Measurements from ENCODE around the gene KIDINS220.

KIDINS220 gene

GRCh38 chr2:8851811-8852560, 14.6 kb upstream of the KIDINS220 start:
- DNase-seq (ENCODE audit: low read depth in 2 of 2, low spot score in 1 of 2), result no peak

- no peak for DNase-seq (ENCODE audit: low read depth in 2 of 2, low spot score in 1 of 2)
These were observed 13.6 kb upstream of the KIDINS220 start for GRCh38 chr2:8850845-8851487.

- DNase-seq (ENCODE audit: low read depth in 2 of 2, low spot score in 1 of 2), result no peak
These were observed 11.9 kb upstream of the KIDINS220 start for GRCh38 chr2:8849327-8849726.

- no peak for DNase-seq (ENCODE audit: low read depth in 2 of 2, low spot score in 1 of 2)
These were observed 11.1 kb upstream of the KIDINS220 start for GRCh38 chr2:8848328-8849100.

GRCh38 chr2:8847400-8847799, 10.0 kb upstream of the KIDINS220 start:
- DNase-seq (ENCODE audit: low read depth in 2 of 2, low spot score in 1 of 2), result no peak

- no peak for DNase-seq (ENCODE audit: low read depth in 2 of 2, low spot score in 1 of 2)
These were observed 4.5 kb upstream of the KIDINS220 start for GRCh38 chr2:8841932-8842331.

GRCh38 chr2:8840475-8841091, 3.2 kb upstream of the KIDINS220 start:
- no peak for DNase-seq (ENCODE audit: low read depth in 2 of 2, low spot score in 1 of 2)

GRCh38 chr2:8839189-8839965, 2.0 kb upstream of the KIDINS220 start:
- DNase-seq (ENCODE audit: low read depth in 2 of 2, low spot score in 1 of 2), result no peak

- DNase-seq (ENCODE audit: low read depth in 2 of 2, low spot score in 1 of 2), result no peak
These were observed 355 bp upstream of the KIDINS220 start for GRCh38 chr2:8837795-8838140.

GRCh38 chr2:8835279-8835678, 2.1 kb downstream of the KIDINS220 start:
- no peak for DNase-seq (ENCODE audit: low read depth in 2 of 2, low spot score in 1 of 2)

GRCh38 chr2:8833853-8834252, 3.6 kb downstream of the KIDINS220 start:
- DNase-seq (ENCODE audit: low read depth in 2 of 2, low spot score in 1 of 2), result no peak

- DNase-seq (ENCODE audit: low read depth in 2 of 2, low spot score in 1 of 2), result no peak
These were observed 5.9 kb downstream of the KIDINS220 start for GRCh38 chr2:8831516-8831915.

GRCh38 chr2:8827729-8828128, 9.7 kb downstream of the KIDINS220 start:
- no peak for DNase-seq (ENCODE audit: low read depth in 2 of 2, low spot score in 1 of 2)

- no peak for DNase-seq (ENCODE audit: low read depth in 2 of 2, low spot score in 1 of 2)
These were observed 15.2 kb downstream of the KIDINS220 start for GRCh38 chr2:8822218-8822617.

GRCh38 chr2:8821276-8822217, 15.9 kb downstream of the KIDINS220 start:
- no peak for DNase-seq (ENCODE audit: low read depth in 2 of 2, low spot score in 1 of 2)

- no peak for DNase-seq (ENCODE audit: low read depth in 2 of 2, low spot score in 1 of 2)
These were observed 17.5 kb downstream of the KIDINS220 start for GRCh38 chr2:8819948-8820347.

GRCh38 chr2:8819194-8819593, 18.2 kb downstream of the KIDINS220 start:
- DNase-seq (ENCODE audit: low read depth in 2 of 2, low spot score in 1 of 2), result no peak

- no peak for DNase-seq (ENCODE audit: low read depth in 2 of 2, low spot score in 1 of 2)
These were observed 20.2 kb downstream of the KIDINS220 start for GRCh38 chr2:8817221-8817620.

GRCh38 chr2:8806885-8807704, 30.3 kb downstream of the KIDINS220 start:
- DNase-seq (ENCODE audit: low read depth in 2 of 2, low spot score in 1 of 2), result no peak
